HG03103 (cell line): ENCODE results near the gene CCDC87.
"Not testable (repeated sequence)": the region's sequence is repeated elsewhere in the genome, so short reads cannot be mapped to it uniquely, and the experiment has no call there.

Experiments
- ATAC-seq: cut with Tn5 transposase; IDR thresholded peaks from one replicate; pipeline ENCODE4 v1.9.1; 2021; ENCODE audit warnings: low read depth; ENCODE audit not compliant: unreplicated experiment

Gene CCDC87

DNA sequence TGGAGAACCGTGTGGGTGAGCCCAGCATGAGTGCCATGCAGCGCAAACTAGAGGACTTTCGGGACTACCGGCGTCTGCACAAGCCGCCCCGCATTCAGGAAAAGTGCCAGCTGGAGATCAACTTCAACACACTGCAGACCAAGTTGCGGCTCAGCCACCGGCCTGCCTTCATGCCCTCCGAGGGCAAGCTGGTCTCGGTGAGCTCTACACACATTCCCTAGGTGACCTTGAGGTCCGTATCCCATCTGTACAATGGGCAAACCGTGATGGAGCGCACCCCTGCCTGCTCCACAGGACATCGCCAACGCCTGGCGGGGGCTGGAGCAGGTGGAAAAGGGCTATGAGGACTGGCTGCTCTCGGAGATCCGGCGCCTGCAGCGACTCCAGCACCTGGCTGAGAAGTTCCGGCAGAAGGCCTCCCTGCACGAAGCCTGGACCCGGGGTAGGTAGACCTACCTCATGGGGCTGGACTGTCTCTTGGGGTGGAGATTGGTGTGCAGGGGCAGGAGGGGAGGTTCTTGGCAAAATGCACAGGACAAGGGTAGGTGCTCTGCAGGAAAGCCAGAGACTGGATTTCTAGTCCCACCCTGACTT, 35.0 kb downstream of the CCDC87 start:
- no peak for ATAC-seq

DNA sequence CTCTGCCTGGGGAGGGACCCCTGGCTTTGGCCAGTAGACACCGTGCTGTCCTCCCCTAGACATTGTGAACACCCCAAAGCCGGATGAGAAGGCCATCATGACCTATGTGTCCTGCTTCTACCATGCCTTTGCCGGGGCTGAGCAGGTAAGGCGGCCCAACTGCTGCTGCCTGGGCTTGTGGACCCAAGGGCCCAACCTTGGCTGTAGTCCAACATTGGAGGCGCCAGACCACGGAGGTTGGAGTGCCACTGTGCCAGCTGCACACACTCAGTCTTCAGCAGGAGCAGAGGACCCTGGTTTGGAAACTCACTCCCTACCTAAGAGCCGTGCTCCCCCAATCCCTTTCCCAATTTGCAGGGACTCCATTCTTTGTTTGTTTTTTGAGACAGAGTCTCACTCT, 36.8 kb downstream of the CCDC87 start:
- no peak for ATAC-seq

DNA sequence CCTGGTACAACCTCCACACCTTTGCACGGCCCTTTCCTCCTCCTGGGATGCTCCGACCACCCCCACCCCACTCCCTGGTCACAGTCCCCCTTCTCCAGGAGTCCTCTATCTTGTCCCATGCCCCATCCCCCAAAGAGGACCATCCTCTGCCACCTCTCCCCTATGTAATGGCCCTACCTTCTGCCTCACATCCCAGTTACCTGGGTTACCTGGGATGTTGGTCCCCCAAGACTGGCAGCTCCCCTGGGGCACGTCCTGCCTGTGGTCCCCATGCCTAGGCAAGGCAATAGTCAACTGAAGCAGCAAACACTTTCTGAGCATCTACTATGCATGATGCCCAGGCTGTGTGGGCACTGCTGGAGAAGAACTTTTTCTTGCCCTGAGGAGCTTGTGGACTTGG, 37.4 kb downstream of the CCDC87 start:
- ATAC-seq, result no peak

DNA sequence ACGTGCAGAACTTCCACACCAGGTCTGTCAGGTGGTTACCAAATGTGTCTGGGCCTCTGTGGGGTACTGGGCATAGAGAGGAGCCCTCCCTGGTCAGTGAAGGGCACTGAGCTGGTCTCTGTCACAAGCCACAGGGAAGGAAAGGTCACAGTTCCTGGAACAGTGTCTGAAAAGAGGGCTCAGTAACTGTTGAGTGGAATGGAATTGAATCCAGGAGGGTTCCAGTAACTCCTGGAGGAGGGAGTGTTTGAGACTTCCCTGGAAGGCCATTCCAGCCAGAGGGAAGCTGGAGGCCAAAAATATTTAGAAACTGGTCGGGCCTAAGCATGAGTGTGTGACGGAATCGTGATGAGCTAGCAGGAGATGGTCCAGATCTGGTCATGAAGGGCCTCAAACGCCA, 38.3 kb downstream of the CCDC87 start:
- no peak for ATAC-seq

DNA sequence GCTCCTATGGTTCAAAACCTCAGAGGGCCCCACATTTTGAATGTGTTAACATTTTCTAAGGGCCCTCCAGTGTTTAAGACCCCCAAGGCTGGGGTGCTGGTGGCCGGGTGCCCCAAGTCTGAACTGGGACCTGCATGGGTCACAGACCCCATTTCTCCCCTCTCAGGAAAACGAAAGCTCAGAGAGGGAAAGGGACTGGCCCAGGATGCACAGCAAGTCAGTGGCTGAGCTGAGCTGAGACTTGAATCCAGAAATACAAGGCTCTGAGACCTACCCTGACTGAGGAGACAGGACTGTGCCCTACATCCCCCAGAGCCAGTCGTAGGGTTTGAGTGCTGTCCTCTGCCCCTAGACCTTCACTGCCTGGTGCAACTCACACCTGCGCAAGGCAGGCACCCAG, 42.0 kb downstream of the CCDC87 start:
- ATAC-seq, result no peak

DNA sequence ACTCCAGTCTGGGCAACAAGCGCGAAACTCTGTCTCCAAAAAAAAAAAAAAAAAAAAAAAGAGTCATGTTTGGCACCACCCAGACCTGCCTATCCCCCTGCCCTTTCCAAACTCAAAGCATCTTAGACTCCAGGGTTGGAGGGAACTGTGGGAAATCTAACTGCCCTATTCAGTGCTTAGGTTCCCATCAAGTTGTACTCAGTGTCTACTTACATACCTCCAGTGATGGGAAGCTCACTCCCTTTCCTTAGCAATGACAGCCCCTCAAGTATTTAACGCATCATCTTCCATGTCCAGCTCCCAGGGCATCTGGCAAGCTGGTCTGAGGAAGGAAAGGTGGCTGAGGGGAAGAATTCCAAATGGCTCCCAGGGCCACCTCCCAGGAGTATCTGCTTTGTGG, 43.2 kb downstream of the CCDC87 start:
- ATAC-seq, result no peak

DNA sequence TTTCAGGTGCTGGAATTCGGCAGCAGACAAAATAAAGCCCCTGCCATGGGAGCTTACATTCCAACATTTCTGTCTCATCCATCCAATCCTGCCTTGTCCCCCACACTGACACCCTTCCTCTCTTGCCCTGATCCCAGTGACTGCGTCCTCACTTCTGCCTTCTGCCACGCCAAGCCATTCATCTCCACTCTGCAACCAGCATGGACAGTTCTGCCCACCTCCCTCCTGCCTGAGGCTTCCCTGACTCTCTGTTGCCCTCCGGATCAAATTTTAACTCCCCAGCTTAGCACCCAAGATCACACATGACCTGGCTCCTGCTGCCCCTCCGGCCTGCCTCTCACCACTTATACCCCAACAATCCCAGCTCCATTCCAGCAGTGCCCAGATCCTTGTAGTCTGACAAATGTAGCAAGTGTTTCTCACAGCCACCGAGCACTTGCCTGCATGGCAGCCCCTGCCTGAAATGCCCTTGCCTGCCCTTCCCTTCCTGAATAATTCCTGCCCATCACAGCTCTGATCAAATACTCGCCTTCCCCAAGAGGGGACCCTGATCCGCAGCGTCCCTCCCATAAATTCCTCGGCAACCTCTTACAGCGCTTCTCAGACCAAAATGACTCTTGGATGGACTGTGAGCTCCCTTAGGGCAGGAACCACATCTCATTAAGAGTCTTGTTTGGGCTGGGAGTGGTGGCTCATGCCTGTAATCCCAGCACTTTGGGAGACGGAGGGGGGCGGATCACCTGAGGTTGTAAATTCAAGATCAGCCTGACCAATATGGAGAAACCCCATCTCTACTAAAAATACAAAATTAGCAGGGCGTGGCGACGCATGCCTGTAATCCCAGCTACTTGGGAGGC, 43.9 kb downstream of the CCDC87 start:
- no peak for ATAC-seq

DNA sequence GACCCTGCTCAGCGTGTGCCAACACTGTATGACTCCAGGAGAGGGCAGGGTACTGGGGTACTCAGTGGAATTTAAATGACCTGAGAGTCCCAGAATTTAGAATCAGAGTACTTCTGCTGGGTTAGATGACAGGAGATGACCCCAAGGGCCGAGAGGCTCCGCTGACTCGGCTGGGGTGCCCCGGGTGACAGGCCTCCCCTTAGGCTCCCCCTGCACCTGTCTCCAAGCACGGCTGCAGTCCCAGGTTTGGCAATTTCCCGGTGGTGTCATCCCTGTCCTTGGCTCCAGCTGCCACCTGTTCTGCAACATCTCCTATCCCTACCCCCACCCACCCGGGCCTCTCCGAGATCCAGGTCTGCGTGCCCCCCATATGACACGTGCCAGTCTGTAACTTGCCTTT, 44.8 kb downstream of the CCDC87 start:
- ATAC-seq, result no peak

DNA sequence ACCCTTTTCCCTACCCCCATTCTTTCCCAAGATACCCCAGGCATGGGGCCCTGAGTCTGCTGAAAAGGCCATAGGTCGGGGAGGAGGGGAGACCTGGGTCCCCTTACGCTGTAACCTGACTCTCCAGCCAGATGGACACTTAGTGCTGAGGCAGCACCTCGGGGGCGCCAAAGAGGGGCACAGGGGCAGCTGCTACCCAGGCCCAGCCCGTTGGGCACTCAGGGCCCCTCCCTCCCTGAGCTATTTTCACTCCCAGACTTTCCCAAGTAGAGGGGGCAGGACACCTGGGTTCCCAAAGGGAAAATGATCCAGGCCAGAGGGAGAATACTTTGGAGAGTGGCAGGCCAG, 45.2 kb downstream of the CCDC87 start:
- ATAC-seq, result no peak

DNA sequence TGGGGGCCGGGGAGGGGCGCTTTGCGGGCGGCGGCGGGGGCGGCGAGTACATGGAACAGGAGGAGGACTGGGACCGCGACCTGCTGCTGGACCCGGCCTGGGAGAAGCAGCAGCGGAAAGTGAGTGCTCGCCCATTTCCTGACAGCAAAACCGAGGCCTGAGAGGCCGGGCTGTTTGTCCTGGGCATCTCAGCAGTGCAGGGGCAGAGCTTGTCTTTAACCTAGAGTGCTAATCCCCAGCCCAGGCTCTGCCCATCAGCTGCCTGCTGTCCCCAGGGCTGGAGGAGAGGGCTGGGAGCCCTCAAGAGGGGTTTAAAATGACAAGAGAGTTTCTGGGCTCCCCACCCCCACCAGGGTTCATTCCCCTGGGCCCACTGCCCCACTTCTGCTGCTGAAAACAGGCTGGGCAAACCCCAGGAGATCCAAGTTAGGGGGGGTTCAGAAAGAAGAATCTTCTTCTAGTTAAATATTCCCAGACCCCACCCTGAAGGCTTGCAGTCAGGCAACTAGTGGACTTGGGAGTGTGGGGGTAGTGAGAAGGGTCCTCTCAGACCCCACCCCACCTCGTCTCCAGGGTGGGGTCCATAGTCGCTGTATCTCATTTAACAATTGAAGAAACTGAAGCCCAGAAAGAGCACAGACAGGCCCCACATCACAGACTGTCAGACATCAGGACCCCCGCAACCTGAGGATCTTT, 45.7 kb downstream of the CCDC87 start:
- no peak for ATAC-seq

DNA sequence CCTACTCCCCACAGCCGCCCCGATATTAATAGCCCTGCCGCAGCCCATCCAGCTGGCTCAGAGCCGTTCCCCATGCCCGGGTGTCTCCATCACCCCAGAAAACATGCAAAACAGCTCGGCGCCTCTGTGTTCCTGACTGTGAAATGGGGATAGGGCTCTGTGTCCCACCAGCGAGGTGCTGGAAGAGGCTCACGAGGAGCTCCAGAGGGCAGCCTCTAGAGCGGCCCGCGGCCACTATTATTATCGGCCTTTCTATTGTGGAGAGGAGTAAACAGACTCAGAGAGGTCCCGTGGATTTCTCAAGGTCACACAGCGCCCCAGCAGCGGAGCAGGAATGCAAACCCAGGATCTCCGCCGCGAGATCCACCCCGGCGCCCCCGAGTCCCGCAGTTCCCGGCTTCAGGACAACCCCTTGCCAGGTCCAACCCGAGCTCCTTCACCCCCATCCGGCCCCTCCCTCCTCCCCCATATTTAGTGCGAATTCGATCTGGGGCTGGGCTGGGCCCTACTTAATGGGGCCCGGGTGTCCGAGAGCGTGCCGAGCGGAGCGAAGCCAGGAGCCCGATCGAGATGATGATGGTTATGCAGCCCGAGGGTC, 46.4 kb downstream of the CCDC87 start, which contains the start of gene ACTN3:
ACTN3 (plus strand) TSS at position 536 of the 598 bp plus-strand sequence; CDS start at position 571, 35 bp downstream.
- peak; percentile 6 for ATAC-seq

DNA sequence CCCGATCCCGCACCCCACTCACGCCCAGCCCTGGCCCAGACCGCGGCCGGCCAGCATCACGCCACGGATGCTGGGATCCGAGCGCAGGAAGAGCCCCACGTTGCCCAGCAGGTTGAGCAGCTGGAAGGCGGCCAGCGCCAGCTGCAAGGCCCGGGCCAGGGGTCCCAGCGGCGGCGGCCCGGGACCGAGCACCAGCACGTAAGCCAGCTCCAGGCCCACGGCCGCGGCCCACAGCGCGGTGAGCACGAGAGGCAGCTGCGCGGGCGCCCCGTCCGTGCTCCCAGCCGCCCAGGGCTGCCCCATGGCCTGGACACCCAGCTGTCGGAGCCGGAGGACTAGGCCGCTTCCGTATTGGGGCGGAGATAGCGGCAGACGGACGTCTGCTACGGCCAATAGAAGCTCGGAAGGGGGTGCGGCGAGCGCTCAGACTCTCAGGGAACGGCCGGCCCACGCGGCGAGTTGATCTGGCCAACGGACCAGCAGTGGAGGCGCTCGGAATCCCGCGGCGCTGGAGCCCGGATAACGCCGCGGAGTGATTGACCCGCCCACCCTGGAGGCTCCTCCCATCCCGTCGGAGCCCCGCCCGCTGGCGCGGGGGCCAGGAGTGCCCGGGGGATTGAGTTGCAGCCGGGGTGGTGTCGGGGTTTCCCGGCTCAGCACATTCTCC, 47.0 kb downstream of the CCDC87 start, which contains the start of gene ZDHHC24:
ZDHHC24 (minus strand) TSS at position 348 of the 667 bp plus-strand sequence; CDS start at position 303, 45 bp downstream.
- ATAC-seq, result peak; percentile 71

DNA sequence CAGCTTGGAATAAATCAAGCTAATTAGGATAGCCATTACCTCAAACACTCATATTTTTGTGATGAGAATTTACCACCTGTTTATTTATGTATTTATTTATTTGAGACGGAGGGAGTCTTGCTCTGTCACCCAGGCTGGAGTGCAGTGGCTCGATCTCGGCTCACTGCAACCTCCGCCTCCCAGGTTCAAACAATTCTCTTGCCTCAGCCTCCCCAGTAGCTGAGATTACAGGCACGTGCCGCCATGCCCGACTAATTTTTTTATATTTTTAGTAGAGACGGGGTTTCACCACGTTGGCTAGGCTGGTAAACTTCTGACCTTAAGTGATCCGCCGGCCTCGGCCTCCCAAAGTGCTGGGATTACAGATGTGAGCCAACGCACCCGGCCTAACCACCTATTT, 47.9 kb downstream of the CCDC87 start:
- not testable (repeated sequence) for ATAC-seq

DNA sequence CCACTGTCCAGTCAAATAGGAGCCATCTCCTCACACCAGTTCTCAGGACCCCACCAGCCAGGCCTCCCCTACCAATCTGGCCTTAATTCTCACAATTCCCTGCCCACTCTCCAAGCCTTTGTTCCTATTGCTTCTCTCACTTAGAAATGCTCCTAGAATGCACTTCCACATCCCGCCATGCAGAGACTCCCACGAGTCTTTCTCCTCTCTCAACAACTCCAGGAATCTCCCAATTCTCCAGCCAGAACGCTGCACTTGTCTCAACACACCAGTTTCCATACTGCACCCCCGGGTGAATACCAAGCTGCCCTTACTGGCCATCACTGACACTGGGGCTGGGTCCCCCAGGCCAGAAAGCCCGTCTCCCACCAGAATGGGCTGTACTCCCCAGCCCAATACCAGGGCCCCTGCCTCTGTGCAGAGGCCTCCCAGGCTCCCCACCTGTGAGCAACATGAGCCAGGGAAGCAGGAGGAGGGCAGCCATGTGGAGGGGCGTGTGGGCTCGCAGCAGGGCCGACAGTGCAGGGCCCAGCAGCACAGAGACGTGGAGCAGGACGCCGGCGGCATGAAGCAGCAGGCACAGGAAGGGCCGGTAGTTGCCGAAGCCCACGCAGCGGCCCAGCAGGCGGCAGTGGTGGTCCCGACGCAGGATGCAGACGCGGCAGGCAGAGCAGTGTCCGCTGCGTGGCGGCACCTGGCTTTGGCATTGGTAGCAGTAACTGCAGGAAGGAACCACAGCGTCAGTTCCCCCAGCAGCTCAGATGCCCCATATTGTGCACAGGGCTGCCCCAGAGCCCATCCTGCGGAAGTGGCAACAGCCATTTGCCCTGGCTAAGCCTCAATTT, 49.4 kb downstream of the CCDC87 start:
- ATAC-seq, result no peak

DNA sequence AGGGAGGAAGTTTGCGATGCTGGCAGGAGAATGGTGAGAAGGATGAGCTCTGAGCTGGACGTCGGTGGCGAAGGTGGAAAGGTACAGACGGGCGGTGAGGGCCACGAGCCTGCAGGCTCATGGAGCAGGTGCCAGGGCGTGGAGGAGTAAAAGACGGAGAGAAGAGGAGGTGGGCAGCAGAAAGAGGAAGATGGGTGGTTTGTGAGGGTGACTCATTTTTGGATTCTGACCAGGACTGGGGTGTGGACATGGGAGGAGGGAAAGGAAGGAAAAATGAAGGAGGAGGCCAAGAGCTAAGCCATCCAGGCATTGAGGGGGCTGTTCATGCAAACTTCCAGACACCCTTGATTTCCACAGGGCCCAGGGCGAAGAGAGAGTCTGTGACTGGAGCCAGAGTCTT, 50.5 kb downstream of the CCDC87 start:
- ATAC-seq, result no peak

DNA sequence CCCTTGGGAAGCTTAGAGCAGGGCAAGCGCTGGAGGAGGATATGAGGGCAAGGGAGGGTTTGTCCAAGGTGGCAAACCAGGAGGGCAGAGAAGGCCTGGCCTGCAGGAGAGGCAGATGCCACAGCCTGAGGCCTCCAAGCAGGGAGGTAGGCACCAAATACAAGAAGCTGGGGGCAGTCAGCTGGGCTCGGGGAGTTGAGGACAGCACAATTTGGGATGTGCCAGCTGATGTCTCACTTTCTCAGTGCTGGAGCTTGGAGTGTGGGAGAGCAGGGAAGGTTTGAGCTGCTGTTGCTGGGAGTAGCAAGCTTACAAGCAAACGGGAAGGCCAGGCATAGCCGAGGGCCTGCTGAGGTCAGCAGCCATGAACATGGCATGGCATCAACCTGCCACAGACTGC, 51.0 kb downstream of the CCDC87 start:
- no peak for ATAC-seq

DNA sequence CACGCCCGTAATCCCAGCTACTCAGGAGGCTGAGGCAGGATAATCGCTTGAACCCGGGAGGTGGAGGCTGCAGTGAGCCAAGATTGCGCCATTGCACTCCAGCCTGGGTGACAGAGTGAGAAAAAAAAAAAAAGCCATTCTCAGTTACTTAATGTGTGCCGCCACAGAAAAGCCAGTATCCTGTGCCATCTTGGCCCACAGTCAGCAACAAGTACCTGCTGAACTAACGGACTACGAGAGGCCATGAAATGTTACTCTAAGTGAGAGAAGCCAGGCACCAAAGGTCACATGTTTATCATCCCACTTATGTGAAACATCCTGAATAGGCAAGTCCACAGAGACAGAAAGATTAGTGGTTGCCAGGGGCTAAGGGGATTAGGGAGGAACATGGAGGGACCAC, 52.3 kb downstream of the CCDC87 start:
- not testable (repeated sequence) for ATAC-seq
